GM21737 (cell line): ENCODE results near the gene ELL.
"Not testable (repeated sequence)": the region's sequence is repeated elsewhere in the genome, so short reads cannot be mapped to it uniquely, and the experiment has no call there.

Experiments used
- ATAC-seq: cut with Tn5 transposase; IDR thresholded peaks from one replicate; pipeline ENCODE4 v1.9.1; 2021; ENCODE audit warnings: mild to moderate bottlenecking, moderate library complexity; ENCODE audit not compliant: unreplicated experiment

ELL gene

DNA sequence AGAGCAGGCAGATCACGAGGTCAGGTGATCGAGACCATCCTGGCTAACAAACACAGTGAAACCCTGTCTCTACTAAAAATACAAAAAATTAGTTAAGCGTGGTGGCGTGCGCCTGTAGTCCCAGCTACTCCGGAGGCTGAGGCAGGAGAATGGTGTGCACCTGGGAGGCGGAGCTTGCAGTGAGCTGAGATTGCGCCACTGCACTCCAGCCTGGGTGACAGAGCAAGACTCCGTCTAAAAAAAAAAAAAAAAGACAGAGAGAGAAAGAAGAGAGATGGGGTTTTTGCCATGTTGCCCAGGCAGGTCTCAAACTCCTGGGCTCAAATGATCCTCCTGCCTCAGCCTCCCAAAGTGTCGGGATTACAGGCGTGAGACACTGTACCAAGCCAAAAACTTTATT, 116.1 kb downstream of the ELL start:
- ATAC-seq: not testable (repeated sequence)

DNA sequence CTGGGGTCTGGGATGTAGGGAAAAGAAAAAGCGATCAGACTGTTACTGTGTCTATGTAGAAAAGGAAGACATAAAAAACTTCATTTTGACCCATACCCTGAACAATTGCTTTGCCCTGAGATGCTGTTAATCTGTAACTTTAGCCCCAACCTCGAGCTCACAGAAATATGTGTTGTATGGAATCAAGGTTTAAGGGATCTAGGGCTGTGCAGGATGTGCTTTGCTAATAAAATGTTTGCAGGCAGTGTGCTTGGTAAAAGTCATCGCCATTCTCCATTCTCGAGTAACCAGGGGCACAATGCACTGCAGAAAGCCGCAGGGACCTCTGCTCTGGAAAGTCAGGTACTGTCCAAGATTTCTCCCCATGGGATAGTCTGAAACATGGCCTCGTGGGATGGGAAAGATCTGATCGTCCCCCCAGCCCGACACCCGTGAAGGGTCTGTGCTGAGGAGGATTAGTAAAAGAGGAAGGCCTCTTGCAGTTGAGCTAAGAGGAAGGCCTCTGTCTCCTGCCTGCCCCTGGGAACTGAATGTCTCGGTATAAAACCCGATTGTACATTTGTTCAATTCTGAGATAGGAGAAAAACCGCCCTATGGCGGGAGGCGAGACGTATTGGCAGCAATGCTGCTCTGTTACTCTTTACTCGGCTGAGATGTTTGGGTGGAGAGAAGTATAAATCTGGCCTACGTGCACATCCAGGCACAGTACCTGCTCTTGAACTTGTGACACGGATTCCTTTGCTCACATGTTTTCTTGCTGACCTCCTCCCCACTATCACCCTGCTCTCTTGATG, 119.2 kb downstream of the ELL start:
- ATAC-seq: not testable (repeated sequence)

DNA sequence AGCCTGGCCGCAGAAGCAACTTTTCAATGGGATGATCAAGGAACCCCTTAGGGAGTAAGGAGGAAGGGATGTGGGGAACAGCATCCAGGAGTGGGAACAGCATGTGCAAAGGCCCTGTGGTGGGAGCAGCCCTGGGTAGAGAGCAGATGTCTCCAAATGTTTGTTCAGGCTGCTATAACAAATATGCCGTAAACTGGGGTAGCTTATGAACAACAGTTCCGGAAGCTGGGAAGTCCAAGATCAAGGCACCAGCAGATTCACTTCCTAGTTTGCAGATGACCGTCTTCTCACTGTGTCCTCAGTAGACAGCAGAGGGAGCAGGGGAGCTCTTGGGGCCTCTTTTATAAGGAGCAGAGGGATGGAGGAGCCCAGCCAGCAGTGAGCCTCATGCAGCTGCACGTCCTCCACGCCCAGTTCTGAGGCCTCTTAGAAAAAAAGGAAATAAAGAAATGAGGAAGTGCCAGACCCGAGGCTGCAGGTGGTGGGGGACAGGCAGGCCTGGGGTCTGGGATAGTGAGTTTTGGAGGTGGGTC, 120.2 kb downstream of the ELL start:
- ATAC-seq: no peak

DNA sequence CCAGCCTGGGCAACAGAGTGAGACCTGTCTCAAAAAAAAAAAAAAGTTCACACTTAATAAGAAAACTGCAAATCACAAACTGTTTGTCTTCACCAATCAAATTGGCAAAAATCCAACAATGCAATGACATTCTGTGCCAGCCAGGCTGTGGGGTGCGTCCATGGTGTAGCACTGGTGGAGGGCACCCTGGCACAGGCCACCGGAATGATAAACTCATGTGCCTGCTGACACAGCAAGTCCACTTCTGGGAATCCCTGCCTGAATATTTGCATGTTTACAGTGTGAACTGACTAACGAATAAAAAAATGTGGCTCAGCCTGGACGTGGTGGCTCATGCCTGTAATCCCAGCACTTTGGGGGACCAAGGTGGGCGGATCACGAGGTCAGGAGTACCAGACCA, 122.9 kb downstream of the ELL start:
- ATAC-seq: no peak

DNA sequence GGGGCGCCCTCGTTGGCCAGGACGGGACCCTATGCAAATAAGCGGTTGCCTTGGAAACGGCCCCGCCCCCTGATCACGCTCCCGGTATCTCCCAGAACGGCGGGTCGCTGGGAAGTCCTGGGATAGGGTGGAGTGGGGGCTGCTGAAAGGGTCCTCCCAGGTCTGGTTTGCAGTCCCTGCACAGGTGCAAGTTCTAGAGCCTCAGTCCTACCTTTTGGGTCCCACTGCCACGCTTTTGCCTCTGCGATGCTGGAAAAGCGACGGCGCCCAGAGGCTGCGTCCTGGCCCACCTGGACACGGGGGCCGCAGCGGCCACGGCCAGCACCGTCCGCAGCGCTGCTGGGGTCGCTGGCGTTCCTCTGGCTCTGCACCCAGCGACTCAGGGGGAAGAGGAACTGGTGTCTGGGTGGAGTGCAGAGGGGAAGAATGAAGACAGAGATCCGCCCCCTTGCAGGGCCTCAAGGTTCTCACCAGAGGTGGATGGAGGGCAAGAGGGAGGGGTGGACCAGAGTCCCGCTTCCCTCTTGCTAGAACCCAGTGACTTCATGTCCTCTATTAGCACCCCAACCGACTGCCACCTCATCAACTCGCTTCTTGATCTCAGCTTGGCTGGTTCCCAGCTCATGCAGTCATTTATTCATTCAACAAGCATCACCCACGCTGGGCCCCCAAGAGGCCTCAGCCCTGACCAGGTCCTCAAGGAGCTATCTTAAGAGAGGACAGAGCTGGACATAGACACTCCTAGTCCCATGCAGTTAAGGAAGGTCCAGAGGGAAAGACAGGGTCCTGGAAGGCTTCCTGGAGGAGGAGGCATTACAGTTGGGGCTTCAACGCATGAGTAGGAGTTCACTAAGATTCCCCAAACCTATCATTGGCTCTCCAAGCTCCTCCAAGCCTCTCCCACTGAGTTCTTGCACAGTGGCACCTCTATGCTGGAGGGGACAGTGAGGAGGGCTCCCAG, 124.3 kb downstream of the ELL start, which contains the start of gene LRRC25:
LRRC25 (minus strand) TSS at position 381 of the 961 bp plus-strand sequence. CDS start 659 bp downstream, outside the sequence.
- ATAC-seq: no peak

DNA sequence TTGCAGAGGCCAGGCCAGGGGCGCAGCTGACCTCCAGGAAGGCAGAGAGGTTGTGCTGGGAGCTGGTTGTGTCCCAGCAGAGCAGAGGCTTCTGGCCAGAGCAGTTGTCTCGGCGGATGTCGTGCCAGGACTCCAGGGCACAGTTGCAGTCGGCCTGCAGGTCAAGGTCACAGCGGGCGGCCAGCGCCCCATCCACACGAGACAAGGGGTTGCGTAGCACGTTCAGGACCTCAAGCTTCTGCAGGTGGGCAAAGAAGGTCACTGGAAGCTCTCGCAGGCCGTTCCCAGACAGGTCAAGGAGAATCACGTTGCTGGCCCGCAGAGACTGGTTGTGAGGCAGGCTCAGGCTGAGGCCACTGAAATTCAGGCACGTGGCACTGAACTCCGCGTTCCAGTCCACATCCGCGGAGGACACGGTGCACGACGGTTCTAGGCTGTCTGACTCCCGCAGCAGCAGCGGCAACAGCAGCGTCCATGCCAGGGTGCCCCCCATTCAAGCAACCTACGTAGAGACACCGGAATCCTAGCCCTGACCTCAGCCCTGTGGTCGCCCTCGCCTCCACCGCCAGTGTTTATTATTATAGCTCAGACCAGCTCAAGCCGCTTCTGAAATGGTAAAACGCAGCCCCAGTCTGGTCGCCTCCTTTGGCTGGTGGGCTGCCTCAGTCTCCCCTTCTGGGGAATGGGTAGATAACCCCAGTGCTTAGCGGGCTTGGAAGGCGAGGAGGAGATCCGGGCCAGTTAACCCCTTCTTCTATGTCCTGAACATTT, 125.2 kb downstream of the ELL start:
- no peak for ATAC-seq

DNA sequence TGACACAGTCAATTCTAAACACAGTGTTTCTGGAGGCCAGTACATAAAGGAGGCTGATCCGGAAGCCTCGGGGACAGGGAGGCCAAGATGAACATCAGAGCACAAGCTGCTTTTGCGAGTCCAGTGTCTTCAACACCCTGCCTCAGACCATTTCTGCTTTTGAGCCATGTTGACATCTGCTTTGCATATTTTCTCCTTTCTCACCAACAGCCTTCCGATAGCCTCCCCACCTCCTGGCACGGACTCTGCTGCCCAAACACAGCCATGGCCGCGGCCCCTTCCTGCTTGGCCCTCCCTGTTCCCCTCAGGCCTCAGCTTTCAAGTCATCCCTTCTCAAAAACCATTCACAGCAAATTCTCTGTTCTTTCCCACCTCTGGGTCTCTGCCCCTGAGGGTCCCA, 128.0 kb downstream of the ELL start:
- no peak for ATAC-seq

DNA sequence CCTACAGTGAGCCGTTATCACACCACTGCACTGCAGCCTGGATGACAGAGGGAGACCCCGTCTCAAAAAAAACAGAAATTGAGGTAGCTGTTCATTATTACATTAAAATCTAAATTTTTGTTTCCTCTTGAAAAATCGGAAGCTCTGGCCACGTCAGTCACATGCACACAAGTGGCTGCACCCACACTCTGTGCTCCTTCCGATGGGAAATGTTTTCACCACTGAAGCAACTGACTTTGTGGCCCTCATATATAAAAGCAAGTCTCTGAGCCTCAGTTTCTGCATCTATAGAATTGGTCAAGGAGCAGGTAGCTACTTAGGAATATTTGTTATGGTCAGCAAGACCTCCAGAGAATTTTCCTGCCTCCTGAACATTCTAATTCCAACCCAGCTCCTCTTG, 128.9 kb downstream of the ELL start:
- no peak for ATAC-seq
